Natural killer cell treated with Interleukin-12 subunit alpha and Interleukin-12 subunit beta and Interleukin-15 and Interleukin-18, amount 100 ng/mL, for 72 hours (primary cell): ENCODE results near the gene RBMS2. TPM values are rescaled to one million over a fixed set of nuclear protein-coding genes. Genes with fewer than 3 reads are reported as not detected.

ENCODE experiments used
- total RNA-seq, 2 donors: library from RNA; stranded (reverse); gene quantifications; one replicate each; pipeline ENCODE4 v1.2.3, GENCODE V29; 2022

The RBMS2 gene
- total RNA-seq, 2 donors from 2014 or later, result 1.5 to 2.9 TPM

Other genes with a start within 250 kb of the RBMS2 start
- gene CS, start 221.5 kb upstream of the RBMS2 start, total RNA-seq, result 100 to 1,000 TPM; 206 to 278 TPM
- gene CNPY2, start 205.8 kb upstream of the RBMS2 start, total RNA-seq, result 100 to 1,000 TPM; 132 to 162 TPM
- 10 to 100 TPM; 22.8 to 42.8 TPM for gene PAN2, start 187.8 kb upstream of the RBMS2 start, total RNA-seq
- 1 to 10 TPM in 1 of 2 donors, under 1 TPM in 1; 0.84 to 1.3 TPM for gene IL23A, start 182.9 kb upstream of the RBMS2 start, total RNA-seq
- 100 to 1,000 TPM in 1 of 2 donors, 10 to 100 TPM in 1; 97.7 to 104 TPM for gene STAT2, start 161.7 kb upstream of the RBMS2 start, total RNA-seq
- gene APOF, start 159.0 kb upstream of the RBMS2 start, total RNA-seq, result not detected
- gene TIMELESS, start 72.4 kb upstream of the RBMS2 start, total RNA-seq, result 10 to 100 TPM; 29.8 to 80.6 TPM
- under 1 TPM in 1 of 2 donors, not detected in 1; 0.75 TPM for gene MIP, start 67.2 kb upstream of the RBMS2 start, total RNA-seq
- gene SPRYD4, start 53.2 kb upstream of the RBMS2 start, total RNA-seq, result 1 to 10 TPM; 2.8 to 6.9 TPM
- under 1 TPM in 1 of 2 donors, not detected in 1; 0.17 TPM for gene GLS2, start 33.7 kb upstream of the RBMS2 start, total RNA-seq
- 100 to 1,000 TPM; 140 to 153 TPM for gene BAZ2A, start 108.5 kb downstream of the RBMS2 start, total RNA-seq
- gene ATP5F1B, start 124.2 kb downstream of the RBMS2 start, total RNA-seq, result 100 to 1,000 TPM; 663 to 739 TPM
- 100 to 1,000 TPM; 201 to 270 TPM for gene PTGES3, start 166.5 kb downstream of the RBMS2 start, total RNA-seq
- 100 to 1,000 TPM; 322 to 563 TPM for gene NACA, start 203.5 kb downstream of the RBMS2 start, total RNA-seq
- 10 to 100 TPM; 33.2 to 43.5 TPM for gene PRIM1, start 230.5 kb downstream of the RBMS2 start, total RNA-seq
- gene HSD17B6, start 241.5 kb downstream of the RBMS2 start, total RNA-seq, result 1 to 10 TPM; 1.0 to 2.7 TPM